Myocyte (in vitro differentiated cells): Measurements from ENCODE around the gene LRRC28. TPM values are rescaled to one million over a fixed set of nuclear protein-coding genes. Genes with fewer than 3 reads are reported as not detected.
"Not testable (repeated sequence)": the region's sequence is repeated elsewhere in the genome, so short reads cannot be mapped to it uniquely, and the experiment has no call there.

Experiments used
- DNase-seq: peaks from one replicate; pipeline ENCODE4 v3.0.0-alpha.2; 2012; ENCODE audit warnings: low read depth
- polyA plus RNA-seq: library from polyadenylated mRNA; unstranded; fragments of >200 nt; gene quantifications from one replicate; pipeline ENCODE4 v1.2.1, GENCODE V29; 2012; ENCODE audit warnings: missing spikeins
- total RNA-seq: library from RNA; depleted of rRNA; stranded (reverse); fragments of >200 nt; gene quantifications from 2 replicates; pipeline ENCODE4 v1.2.3, GENCODE V29; 2014

The LRRC28 gene
- total RNA-seq = 33.5 and 50.8 TPM in 2 replicates
- 25.2 TPM for polyA plus RNA-seq

- DNase-seq = peak; percentile 99
Measured at GRCh38 chr15:99250857-99251841, at the start of gene LRRC28. LRRC28 (plus strand) TSS chr15:99251481; CDS start chr15:99255958, 4,477 bp downstream.

GRCh38 chr15:99202176-99202552 is 49.1 kb upstream of the LRRC28 start:
- no peak for DNase-seq

GRCh38 chr15:99207672-99208071 is 43.6 kb upstream of the LRRC28 start:
- no peak for DNase-seq

- no peak for DNase-seq
Measured at GRCh38 chr15:99209326-99209725, 42.0 kb upstream of the LRRC28 start.

GRCh38 chr15:99210334-99210733 is 40.9 kb upstream of the LRRC28 start:
- no peak for DNase-seq

- no peak for DNase-seq
Measured at GRCh38 chr15:99211926-99212325, 39.4 kb upstream of the LRRC28 start.

- DNase-seq = peak; percentile 38
Measured at GRCh38 chr15:99212406-99212805, 38.9 kb upstream of the LRRC28 start.

- peak; percentile 75 for DNase-seq
Measured at GRCh38 chr15:99213187-99213811, 38.0 kb upstream of the LRRC28 start.

GRCh38 chr15:99224372-99225214 is 26.7 kb upstream of the LRRC28 start:
- no peak for DNase-seq

GRCh38 chr15:99226802-99227201 is 24.5 kb upstream of the LRRC28 start:
- no peak for DNase-seq

- no peak for DNase-seq
Measured at GRCh38 chr15:99228120-99228770, 23.0 kb upstream of the LRRC28 start.

- DNase-seq = no peak
Measured at GRCh38 chr15:99230867-99231266, 20.4 kb upstream of the LRRC28 start.

- no peak for DNase-seq
Measured at GRCh38 chr15:99232740-99233139, 18.5 kb upstream of the LRRC28 start.

GRCh38 chr15:99234160-99234559 is 17.1 kb upstream of the LRRC28 start:
- DNase-seq = not testable (repeated sequence)

GRCh38 chr15:99238849-99239248 is 12.4 kb upstream of the LRRC28 start:
- no peak for DNase-seq

GRCh38 chr15:99239545-99240198 is 11.6 kb upstream of the LRRC28 start:
- peak; percentile 55 for DNase-seq

GRCh38 chr15:99241752-99242151 is 9.5 kb upstream of the LRRC28 start:
- no peak for DNase-seq

GRCh38 chr15:99244306-99244705 is 7.0 kb upstream of the LRRC28 start:
- DNase-seq = no peak

GRCh38 chr15:99247062-99247461 is 4.2 kb upstream of the LRRC28 start:
- no peak for DNase-seq

- no peak for DNase-seq
Measured at GRCh38 chr15:99248000-99248715, 3.1 kb upstream of the LRRC28 start.
